A673 (cell line): ENCODE results near the gene NRP2. TPM values are rescaled to one million over a fixed set of nuclear protein-coding genes. Genes with fewer than 3 reads are reported as not detected.

Experiments used
- BruUV-seq: library from RNA; stranded (reverse); fragments of 400-500 nt; replicated peaks from 2 replicates; lab custom pipeline; 2021; lab: Mats Ljungman, UMichigan
- CTCF ChIA-PET: fragments of 300-600 bp; sonication (Branson Sonifier 250); formaldehyde crosslinking; loops from one replicate; lab custom pipeline; 2022; ENCODE audit warnings: antibody characterized with exemption; lab: Charles Lee
- POLR2A ChIA-PET: fragments of 300-600 bp; sonication (Branson Sonifier 250); formaldehyde crosslinking; loops from one replicate; lab custom pipeline; 2022; ENCODE audit warnings: antibody characterized with exemption; ENCODE audit not compliant: low non-redundant PET; lab: Charles Lee
- DNase-seq: peaks from one replicate; pipeline ENCODE4 v3.0.0-alpha.2; 2015; ENCODE audit warnings: low spot score
- H3K27ac ChIP-seq: fragments of 200-600 bp; sonication (generic); 2 replicates; pipeline ENCODE4 v1.5.1; 2016; ENCODE audit warnings: mixed run types, low read depth, mild to moderate bottlenecking, mixed read lengths, antibody characterized with exemption, low read length; ENCODE audit not compliant: poor library complexity, severe bottlenecking
- H3K27me3 ChIP-seq: fragments of 200-600 bp; sonication (generic); replicated peaks from 2 replicates; pipeline ENCODE4 v1.6.1; 2017; ENCODE audit warnings: mixed run types, low read depth, mild to moderate bottlenecking, mixed read lengths, antibody characterized with exemption, low read length; ENCODE audit not compliant: insufficient read depth, poor library complexity
- H3K36me3 ChIP-seq: fragments of 200-600 bp; sonication (generic); 2 replicates; pipeline ENCODE4 v1.6.1; 2016; ENCODE audit warnings: mixed run types, mild to moderate bottlenecking, mixed read lengths, antibody characterized with exemption, low read length; ENCODE audit not compliant: insufficient read depth, poor library complexity, severe bottlenecking
- H3K4me1 ChIP-seq: fragments of 200-600 bp; sonication (generic); 2 replicates; pipeline ENCODE4 v1.6.1; 2017; ENCODE audit warnings: mixed run types, mild to moderate bottlenecking, mixed read lengths, antibody characterized with exemption, low read length; ENCODE audit not compliant: insufficient read depth, poor library complexity, severe bottlenecking
- H3K4me3 ChIP-seq: fragments of 200-600 bp; sonication (generic); 2 replicates; pipeline ENCODE4 v1.5.1; 2016; ENCODE audit warnings: low read depth, mixed run types, mild to moderate bottlenecking, mixed read lengths, low read length; ENCODE audit not compliant: poor library complexity, severe bottlenecking
- H3K9me3 ChIP-seq: fragments of 200-600 bp; sonication (generic); 2 replicates; pipeline ENCODE4 v1.6.1; 2016; ENCODE audit warnings: mixed run types, low read depth, mild to moderate bottlenecking, mixed read lengths, antibody characterized with exemption, low read length; ENCODE audit not compliant: poor library complexity, severe bottlenecking
- EZH2 ChIP-seq: fragments of 200-600 bp; sonication (generic); IDR thresholded peaks from 2 replicates; pipeline ENCODE4 v1.6.1; 2017; ENCODE audit warnings: borderline replicate concordance, low read depth, mild to moderate bottlenecking, mixed read lengths, antibody characterized with exemption, low read length; ENCODE audit not compliant: poor library complexity, severe bottlenecking
- intact Hi-C: fragments of 100-400 bp; cut with micrococcal nuclease; formaldehyde crosslinking; loops from one replicate; pipeline ENCODE4 v1.10.0; 2022; ENCODE audit not compliant: unreplicated experiment
- total RNA-seq: library from RNA; stranded (reverse); gene quantifications from 2 replicates; pipeline ENCODE4 v1.2.3, GENCODE V29; 2021
- TF ChIP-seq, protein P1 (sequence below): fragments of 300-800, 200-600 bp; sonication (generic); conservative IDR thresholded peaks from 2 replicates; pipeline ENCODE4 v1.5.1; 2017; ENCODE audit warnings: low read depth, mild to moderate bottlenecking, antibody characterized with exemption, low read length, moderate library complexity, mixed read lengths

The NRP2 gene
- total RNA-seq, 1 experiment from 2014 or later = 4.0 TPM

DNA sequence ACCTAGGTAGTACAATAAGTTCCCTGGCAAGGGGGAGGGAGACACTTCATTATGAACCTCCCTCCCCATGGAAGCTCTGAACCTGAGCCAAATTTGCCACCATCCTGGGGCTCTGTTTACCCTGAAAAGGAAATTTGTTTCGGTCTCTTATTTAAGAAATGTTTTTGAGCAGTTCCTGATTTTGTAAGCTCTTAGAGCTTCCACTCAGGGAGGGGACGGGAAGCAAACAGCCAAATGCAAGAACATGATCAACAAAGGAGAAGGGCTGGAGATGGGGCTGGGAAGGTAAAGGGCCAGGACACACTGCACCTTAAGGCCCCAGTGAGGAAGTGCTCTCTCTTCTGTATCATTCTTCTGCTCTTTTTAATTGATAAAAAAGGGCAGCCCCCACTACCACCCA, 117.9 kb downstream of the NRP2 start:
- TF ChIP-seq, protein P1, sequence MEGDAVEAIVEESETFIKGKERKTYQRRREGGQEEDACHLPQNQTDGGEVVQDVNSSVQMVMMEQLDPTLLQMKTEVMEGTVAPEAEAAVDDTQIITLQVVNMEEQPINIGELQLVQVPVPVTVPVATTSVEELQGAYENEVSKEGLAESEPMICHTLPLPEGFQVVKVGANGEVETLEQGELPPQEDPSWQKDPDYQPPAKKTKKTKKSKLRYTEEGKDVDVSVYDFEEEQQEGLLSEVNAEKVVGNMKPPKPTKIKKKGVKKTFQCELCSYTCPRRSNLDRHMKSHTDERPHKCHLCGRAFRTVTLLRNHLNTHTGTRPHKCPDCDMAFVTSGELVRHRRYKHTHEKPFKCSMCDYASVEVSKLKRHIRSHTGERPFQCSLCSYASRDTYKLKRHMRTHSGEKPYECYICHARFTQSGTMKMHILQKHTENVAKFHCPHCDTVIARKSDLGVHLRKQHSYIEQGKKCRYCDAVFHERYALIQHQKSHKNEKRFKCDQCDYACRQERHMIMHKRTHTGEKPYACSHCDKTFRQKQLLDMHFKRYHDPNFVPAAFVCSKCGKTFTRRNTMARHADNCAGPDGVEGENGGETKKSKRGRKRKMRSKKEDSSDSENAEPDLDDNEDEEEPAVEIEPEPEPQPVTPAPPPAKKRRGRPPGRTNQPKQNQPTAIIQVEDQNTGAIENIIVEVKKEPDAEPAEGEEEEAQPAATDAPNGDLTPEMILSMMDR = no peak
- no peak for TF ChIP-seq EZH2
- H3K27ac ChIP-seq = no peak overlapping the region
- H3K27me3 ChIP-seq = no peaks in the 10 kb centered on the region
- DNase-seq = no peak
- BruUV-seq = no TSS peak
- H3K4me3 ChIP-seq = no peak overlapping the region
- H3K36me3 ChIP-seq = no peaks in the 10 kb centered on the region
- H3K9me3 ChIP-seq = no peaks in the 10 kb centered on the region
- H3K4me1 ChIP-seq = no peaks in the 10 kb centered on the region
- POLR2A ChIA-PET = interaction anchor here (0.8 kb wide), 1 partner anchor 998 kb away, joined by 3 read pairs; no protein-coding TSS in a partner anchor
- CTCF ChIA-PET = no interaction called here
- intact Hi-C loops = no loop called here

DNA sequence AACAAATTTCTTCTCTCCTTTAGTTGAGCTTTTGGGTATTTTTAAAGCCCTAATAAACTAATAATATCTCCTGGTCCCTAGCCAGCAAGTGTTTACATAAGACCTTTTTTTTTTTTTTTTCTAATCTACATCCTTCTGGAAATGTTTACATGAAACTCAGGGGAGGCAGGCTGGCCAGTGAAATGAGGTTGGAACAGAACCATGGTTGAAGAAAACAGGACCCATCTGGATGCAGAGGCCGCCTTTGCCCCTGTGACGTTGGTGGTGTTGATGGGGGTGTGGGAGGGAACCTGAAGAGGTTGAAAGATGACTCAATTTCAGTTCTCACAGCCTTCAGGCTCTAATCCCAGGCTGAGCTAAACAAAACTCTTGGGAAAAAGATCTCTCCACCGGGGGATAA, 118.5 kb downstream of the NRP2 start:
- Histone ChIP-seq H3K4me3 (no peak overlapping the region), H3K9me3 (no peaks in the 10 kb centered on the region), H3K27ac (no peak overlapping the region), H3K27me3 (no peaks in the 10 kb centered on the region), H3K36me3 (no peaks in the 10 kb centered on the region), H3K4me1 (no peaks in the 10 kb centered on the region)
- ChIA-PET POLR2A (interaction anchor here (0.8 kb wide), 1 partner anchor 998 kb away, joined by 3 read pairs; no protein-coding TSS in a partner anchor), CTCF (interaction anchor here (0.6 kb wide), 1 partner anchor 447 kb away, joined by 3 read pairs; no protein-coding TSS in a partner anchor)
- intact Hi-C loops = no loop called here
- no TSS peak for BruUV-seq
- no peak for TF ChIP-seq EZH2
- TF ChIP-seq, protein P1 = no peak
- no peak for DNase-seq

DNA sequence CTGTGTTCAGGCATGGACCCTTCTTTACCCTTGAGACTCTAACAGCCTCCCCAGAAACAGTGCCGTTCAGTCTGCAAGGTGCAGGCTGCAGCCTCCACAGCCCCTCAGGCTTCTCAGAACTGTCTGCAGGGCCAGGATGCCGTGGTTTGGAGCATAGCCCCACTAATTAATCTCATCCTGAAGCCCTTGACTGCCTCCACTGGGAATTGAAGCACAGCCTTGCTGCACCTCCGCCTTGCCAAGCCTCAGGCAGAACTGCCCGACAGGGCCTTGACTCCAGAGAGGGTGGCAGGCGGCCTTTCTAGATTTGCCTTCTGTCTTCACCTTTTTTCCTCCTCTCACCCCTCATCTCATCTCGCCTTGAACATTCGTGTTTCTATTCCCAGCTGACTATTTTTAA, 119.8 kb downstream of the NRP2 start:
- no peak for DNase-seq
- Histone ChIP-seq H3K4me1 (no peaks in the 10 kb centered on the region), H3K4me3 (no peak overlapping the region), H3K27ac (no peak overlapping the region), H3K9me3 (no peaks in the 10 kb centered on the region), H3K27me3 (no peaks in the 10 kb centered on the region), H3K36me3 (no peaks in the 10 kb centered on the region)
- ChIA-PET CTCF (no interaction called here), POLR2A (no interaction called here)
- intact Hi-C loops = no loop called here
- no peak for TF ChIP-seq EZH2
- TF ChIP-seq, protein P1 = no peak
- BruUV-seq = no TSS peak
